ENCODE results near the gene TMEM214. TPM values are rescaled to one million over a fixed set of nuclear protein-coding genes. Genes with fewer than 3 reads are reported as not detected.

Gene TMEM214
- total and polyA plus RNA-seq, 2 of the 8 experiments (the other 6 are each of a cell fraction or from before 2014, with no cell fraction given) = 49.7 to 71.0 TPM

DNA sequence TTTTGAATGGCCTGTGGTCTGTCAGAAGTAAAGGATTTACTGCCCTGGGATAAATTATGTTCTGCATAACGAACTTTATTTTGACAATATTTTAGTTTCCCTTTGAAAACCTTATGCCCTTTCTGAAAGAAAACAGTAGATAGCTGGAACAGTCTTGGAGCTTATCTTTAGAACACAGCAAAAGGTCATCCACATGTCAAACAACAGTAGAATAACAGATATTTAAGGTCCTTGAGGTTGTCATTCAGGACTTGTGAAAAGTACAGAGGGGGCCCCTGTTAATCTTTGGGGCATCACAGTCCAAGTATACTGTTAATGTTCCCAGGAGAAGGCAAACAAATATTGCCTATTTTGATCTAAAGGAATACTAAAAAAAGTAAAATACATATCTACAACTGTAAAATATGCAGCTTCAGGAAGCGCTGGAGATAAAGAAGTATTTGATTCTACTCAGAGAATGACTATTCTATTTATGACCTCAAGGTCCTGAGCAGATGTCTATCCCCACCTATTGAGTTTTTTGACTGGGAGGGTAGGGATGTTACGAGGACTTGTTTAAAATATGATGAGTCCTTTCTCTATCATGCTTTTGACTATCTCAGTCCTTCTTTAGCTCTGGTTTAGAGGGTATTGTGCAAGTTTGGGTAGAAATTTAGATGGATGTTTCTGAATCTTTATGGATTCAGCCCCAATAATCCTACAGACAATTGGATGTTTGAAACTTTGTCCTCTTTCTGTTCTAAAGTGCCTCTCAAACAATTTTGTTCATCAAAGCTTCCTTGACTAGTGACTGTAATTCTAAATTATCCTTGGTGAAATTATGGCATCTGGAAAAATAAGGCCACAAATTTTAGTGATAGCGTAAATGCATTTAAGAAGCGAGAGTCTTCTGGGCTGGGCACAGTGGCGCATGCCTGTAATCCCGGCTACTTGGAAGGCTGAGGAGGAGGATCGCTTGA, 25.1 kb upstream of the TMEM214 start:
- WGBS, 2 experiments (ENCODE audit: extremely low coverage in 1 of 2, insufficient coverage in 1 of 2, insufficient read length in 1 of 2, insufficient replicate concordance in 2 of 2, low coverage in 1 of 2, low lambda C conversion rate in 2 of 2, missing lambda C conversion rate in 1 of 2) = 86% methylated on average over 8 of the region's 8 CpGs; no CpG with 5 or more reads in 1 of the 2 experiments
- Histone ChIP-seq H4K91ac (replicated peaks; ENCODE audit: insufficient read length, low read length) (no peak overlapping the region), H3K56ac (replicated peaks; ENCODE audit: insufficient read length, low read depth, low read length) (no peak overlapping the region), H3K23me2 (ENCODE audit: low read depth, low read length) (no peaks in the 10 kb centered on the region), H2AK5ac (ENCODE audit: low read depth, low read length) (no peak overlapping the region), H2BK12ac (ENCODE audit: low read depth, low read length) (no peak overlapping the region), H2BK20ac (ENCODE audit: low read length) (no peak overlapping the region), H4K5ac (ENCODE audit: insufficient read length, low read depth, low read length) (no peak overlapping the region), H3K27me3 (replicated peaks in 1 of 4; ENCODE audit: control insufficient read depth in 3 of 4, extremely low read depth in 1 of 4, insufficient read depth in 3 of 4, low read length in 3 of 4) (no peaks in the 10 kb centered on the region; a peak in 2 of 7 replicates), H3K9me3 (ENCODE audit: insufficient read depth in 2 of 2, low read depth in 1 of 2, low read length in 1 of 2) (peaks cover 5 to 6% of the 10 kb centered on the region in 2 experiments; a peak in 1 of 4 replicates), H2BK15ac (ENCODE audit: low read length) (no peak overlapping the region), H2AFZ (ENCODE audit: low read length) (no peak overlapping the region), H4K20me1 (replicated peaks in 1 of 2; ENCODE audit: control insufficient read depth in 1 of 2, insufficient read depth in 2 of 2, low read length in 2 of 2) (no peaks in the 10 kb centered on the region), H3K27ac (ENCODE audit: low read depth, low read length) (no peak overlapping the region), H4K8ac (ENCODE audit: extremely low read depth, insufficient read depth, low read length) (no peak overlapping the region), H3K9ac (replicated peaks in 1 of 4; ENCODE audit: extremely low read depth in 1 of 4, low read depth in 3 of 4, low read length in 3 of 4) (no peak overlapping the region), H3K79me2 (ENCODE audit: control insufficient read depth in 1 of 2, insufficient read depth in 2 of 2, low read length in 2 of 2) (no peaks in the 10 kb centered on the region), H3K23ac (ENCODE audit: insufficient read length) (no peak overlapping the region), H3K18ac (ENCODE audit: extremely low read depth, low read length) (no peak overlapping the region), H3K4me2 (ENCODE audit: insufficient read depth in 1 of 2, low read depth in 2 of 2, low read length in 2 of 2) (no peak overlapping the region), H2BK5ac (ENCODE audit: low read depth, low read length) (no peak overlapping the region), H3K4ac (replicated peaks; ENCODE audit: insufficient read length, low read depth, low read length) (no peak overlapping the region), H2BK120ac (replicated peaks; ENCODE audit: low read depth, low read length) (no peak overlapping the region), H3K36me3 (ENCODE audit: control insufficient read depth in 2 of 4, insufficient read depth in 4 of 4, low read length in 3 of 4) (no peaks in the 10 kb centered on the region), H3K4me1 (replicated peaks in 1 of 4; ENCODE audit: control insufficient read depth in 3 of 4, insufficient read depth in 4 of 4, low read length in 3 of 4) (no peaks in the 10 kb centered on the region), H3K14ac (ENCODE audit: insufficient read length) (no peak overlapping the region), H3K4me3 (ENCODE audit: extremely low read depth in 1 of 4, insufficient read depth in 2 of 4, low read depth in 3 of 4, low read length in 4 of 4) (no peak overlapping the region), H3K79me1 (ENCODE audit: low read depth, low read length) (no peaks in the 10 kb centered on the region; the same call in 1 of the 2 replicates)
- no peak for FAIRE-seq
- DNase-seq (ENCODE audit: low read depth in 1 of 2, low spot score in 2 of 2) = no peak
- ChIA-PET CTCF (ENCODE audit: partially characterized antibody) (interaction anchor here (1.0 to 1.9 kb wide), 5 partner anchors 9 to 161 kb away, joined by 3 to 7 read pairs (median 5); partner anchors contain the start of gene TMEM214), POLR2A (ENCODE audit: partially characterized antibody) (no interaction called here)
- TF ChIP-seq SP1 (IDR thresholded peaks at IDR 0.05; ENCODE audit: low read depth, low read length) (no peak), HDAC2 (IDR thresholded peaks at IDR 0.05; ENCODE audit: borderline replicate concordance in 1 of 2, low read depth in 2 of 2, low read length in 2 of 2) (no peak), SIRT6 (IDR thresholded peaks at IDR 0.05; ENCODE audit: low read length) (no peak), EGR1 (IDR thresholded peaks at IDR 0.05; ENCODE audit: borderline replicate concordance, low read depth, low read length) (no peak), RBBP5 (IDR thresholded peaks at IDR 0.05; ENCODE audit: borderline replicate concordance, low read depth, low read length) (no peak), CREB1 (IDR thresholded peaks at IDR 0.05) (no peak), EZH2 (IDR thresholded peaks at IDR 0.05; ENCODE audit: low read depth, low read length, severe bottlenecking) (no peak), RNF2 (IDR thresholded peaks at IDR 0.05; ENCODE audit: borderline replicate concordance, low read depth, low read length, missing control alignments, poor library complexity, severe bottlenecking) (no peak), SRF (IDR thresholded peaks at IDR 0.05; ENCODE audit: low read depth, low read length) (no peak)
- TF ChIP-seq, protein P1, sequence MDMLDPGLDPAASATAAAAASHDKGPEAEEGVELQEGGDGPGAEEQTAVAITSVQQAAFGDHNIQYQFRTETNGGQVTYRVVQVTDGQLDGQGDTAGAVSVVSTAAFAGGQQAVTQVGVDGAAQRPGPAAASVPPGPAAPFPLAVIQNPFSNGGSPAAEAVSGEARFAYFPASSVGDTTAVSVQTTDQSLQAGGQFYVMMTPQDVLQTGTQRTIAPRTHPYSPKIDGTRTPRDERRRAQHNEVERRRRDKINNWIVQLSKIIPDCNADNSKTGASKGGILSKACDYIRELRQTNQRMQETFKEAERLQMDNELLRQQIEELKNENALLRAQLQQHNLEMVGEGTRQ (IDR thresholded peaks at IDR 0.05; ENCODE audit: low read length) = no peak

Measured in H1 (cell line).